HepG2 (cell line): ENCODE measurements around the gene ASTN2. TPM values are rescaled to one million over a fixed set of nuclear protein-coding genes. Genes with fewer than 3 reads are reported as not detected.

Experiments used
- SIN3A ChIP-seq: IDR thresholded peaks from 2 replicates; pipeline ENCODE4 v1.6.1; 2011; ENCODE audit warnings: low read depth, mild to moderate bottlenecking, control low read depth, low read length, borderline replicate concordance
- ZKSCAN1 ChIP-seq: fragments of 150-350 bp; IDR thresholded peaks from 2 replicates; pipeline ENCODE4 v1.6.1; 2014; ENCODE audit warnings: low read length
- ZNF225 ChIP-seq: sonication (generic); formaldehyde crosslinking; IDR thresholded peaks from 2 replicates; pipeline ENCODE4 v1.4.0; 2020; ENCODE audit warnings: mild to moderate bottlenecking, missing genetic modification reagents
- ZNF512B ChIP-seq: sonication (generic); formaldehyde crosslinking; IDR thresholded peaks from 2 replicates; pipeline ENCODE4 v1.5.1; 2020; ENCODE audit warnings: missing genetic modification reagents, mild to moderate bottlenecking, borderline replicate concordance
- ZNF574 ChIP-seq: sonication (generic); formaldehyde crosslinking; IDR thresholded peaks from 2 replicates; pipeline ENCODE4 v1.4.0; 2020; ENCODE audit warnings: missing genetic modification reagents
- ZNF792 ChIP-seq: IDR thresholded peaks from 2 replicates; pipeline ENCODE4 v1.6.1; 2016
- polyA plus RNA-seq, 8 experiments: library from polyadenylated mRNA; depleted of rRNA in 3 of 8; stranded (reverse) in 7 of 8; unstranded in 1 of 8; fragments of >200 nt; fragmentation: Illumina TruSeq in 4 of 8; extraction: Trizol in 4 of 8; gene quantifications; 2 replicates each; pipeline versions ENCODE4 v1.2.1 to v1.2.3, GENCODE V29; 2011 to 2016; ENCODE audit warnings: low read depth in 4 of 8, missing spikeins in 1 of 8, mixed read lengths in 1 of 8; ENCODE audit not compliant: insufficient read depth in 1 of 8
- total RNA-seq, 5 experiments: library from RNA; depleted of rRNA; stranded (reverse); fragments of >200 nt; fragmentation: Illumina TruSeq; extraction: Trizol; gene quantifications; 2 replicates each; pipeline ENCODE4 v1.2.3, GENCODE V29; 2016; ENCODE audit warnings: low read depth in 1 of 5
- TF ChIP-seq, protein P1 (sequence below): sonication (generic); formaldehyde crosslinking; IDR thresholded peaks from 2 replicates; pipeline ENCODE4 v1.4.0; 2020; ENCODE audit warnings: missing genetic modification reagents, borderline replicate concordance
- TF ChIP-seq, protein P2 (sequence below): sonication (generic); formaldehyde crosslinking; IDR thresholded peaks from 2 replicates; pipeline ENCODE4 v1.5.0; 2020; ENCODE audit warnings: mild to moderate bottlenecking, missing genetic modification reagents, borderline replicate concordance
- TF ChIP-seq, protein P3 (sequence below): sonication (generic); formaldehyde crosslinking; IDR thresholded peaks from 2 replicates; pipeline ENCODE4 v1.4.0; 2020; ENCODE audit warnings: mild to moderate bottlenecking, missing genetic modification reagents, borderline replicate concordance

Gene ASTN2
- total and polyA plus RNA-seq, 2 of the 13 experiments (the other 11 are each of a cell fraction or from before 2014, with no cell fraction given), result 5.2 to 13.5 TPM

DNA sequence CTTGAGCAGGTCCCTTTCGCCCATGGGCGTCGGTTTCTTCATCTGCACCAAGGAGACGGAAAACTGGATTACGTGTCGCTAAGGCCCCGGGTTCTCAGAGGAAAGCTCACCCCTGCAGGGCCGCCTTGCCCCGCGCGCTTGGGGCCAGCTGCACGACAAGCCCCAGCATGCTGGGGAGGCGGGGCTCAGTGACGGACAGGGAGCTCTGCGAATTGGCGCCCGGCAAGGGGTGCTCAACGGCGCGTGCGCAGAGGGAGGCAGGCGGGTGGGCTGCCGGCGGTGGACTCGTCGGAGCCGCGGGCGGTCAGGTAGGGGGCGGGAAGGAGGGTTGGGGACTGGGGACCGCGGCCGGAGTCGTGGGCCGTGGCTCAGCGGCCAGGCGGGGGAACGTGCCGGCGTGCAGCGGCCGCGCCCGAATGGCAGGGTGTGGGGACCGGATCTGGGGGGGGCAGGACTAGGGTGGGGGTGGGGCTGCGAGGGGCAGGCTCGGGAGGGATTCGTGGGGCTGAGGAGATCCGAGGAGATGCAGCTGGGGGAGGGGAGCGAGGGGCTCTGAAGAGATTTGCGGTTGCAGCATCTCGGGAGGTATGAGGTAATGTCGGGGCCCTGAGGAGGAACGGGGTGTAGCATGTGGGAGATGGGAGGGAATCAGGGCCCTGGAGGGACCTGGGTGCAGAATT lies 727.6 kb downstream of the ASTN2 start, which contains the start of gene TRIM32 (continued):
- TF ChIP-seq ZNF574 (CRISPR knock-in tag) (no peak), ZNF792 (CRISPR knock-in tag) (peak; percentile 68), SIN3A (peak; percentile 57; the same call in 1 of the 2 replicates), ZNF225 (CRISPR knock-in tag) (no peak), ZKSCAN1 (no peak), ZNF512B (no peak)
- TF ChIP-seq, protein P1, sequence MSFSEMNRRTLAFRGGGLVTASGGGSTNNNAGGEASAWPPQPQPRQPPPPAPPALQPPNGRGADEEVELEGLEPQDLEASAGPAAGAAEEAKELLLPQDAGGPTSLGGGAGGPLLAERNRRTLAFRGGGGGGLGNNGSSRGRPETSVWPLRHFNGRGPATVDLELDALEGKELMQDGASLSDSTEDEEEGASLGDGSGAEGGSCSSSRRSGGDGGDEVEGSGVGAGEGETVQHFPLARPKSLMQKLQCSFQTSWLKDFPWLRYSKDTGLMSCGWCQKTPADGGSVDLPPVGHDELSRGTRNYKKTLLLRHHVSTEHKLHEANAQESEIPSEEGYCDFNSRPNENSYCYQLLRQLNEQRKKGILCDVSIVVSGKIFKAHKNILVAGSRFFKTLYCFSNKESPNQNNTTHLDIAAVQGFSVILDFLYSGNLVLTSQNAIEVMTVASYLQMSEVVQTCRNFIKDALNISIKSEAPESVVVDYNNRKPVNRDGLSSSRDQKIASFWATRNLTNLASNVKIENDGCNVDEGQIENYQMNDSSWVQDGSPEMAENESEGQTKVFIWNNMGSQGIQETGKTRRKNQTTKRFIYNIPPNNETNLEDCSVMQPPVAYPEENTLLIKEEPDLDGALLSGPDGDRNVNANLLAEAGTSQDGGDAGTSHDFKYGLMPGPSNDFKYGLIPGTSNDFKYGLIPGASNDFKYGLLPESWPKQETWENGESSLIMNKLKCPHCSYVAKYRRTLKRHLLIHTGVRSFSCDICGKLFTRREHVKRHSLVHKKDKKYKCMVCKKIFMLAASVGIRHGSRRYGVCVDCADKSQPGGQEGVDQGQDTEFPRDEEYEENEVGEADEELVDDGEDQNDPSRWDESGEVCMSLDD (CRISPR knock-in tag), result no peak
- TF ChIP-seq, protein P2, sequence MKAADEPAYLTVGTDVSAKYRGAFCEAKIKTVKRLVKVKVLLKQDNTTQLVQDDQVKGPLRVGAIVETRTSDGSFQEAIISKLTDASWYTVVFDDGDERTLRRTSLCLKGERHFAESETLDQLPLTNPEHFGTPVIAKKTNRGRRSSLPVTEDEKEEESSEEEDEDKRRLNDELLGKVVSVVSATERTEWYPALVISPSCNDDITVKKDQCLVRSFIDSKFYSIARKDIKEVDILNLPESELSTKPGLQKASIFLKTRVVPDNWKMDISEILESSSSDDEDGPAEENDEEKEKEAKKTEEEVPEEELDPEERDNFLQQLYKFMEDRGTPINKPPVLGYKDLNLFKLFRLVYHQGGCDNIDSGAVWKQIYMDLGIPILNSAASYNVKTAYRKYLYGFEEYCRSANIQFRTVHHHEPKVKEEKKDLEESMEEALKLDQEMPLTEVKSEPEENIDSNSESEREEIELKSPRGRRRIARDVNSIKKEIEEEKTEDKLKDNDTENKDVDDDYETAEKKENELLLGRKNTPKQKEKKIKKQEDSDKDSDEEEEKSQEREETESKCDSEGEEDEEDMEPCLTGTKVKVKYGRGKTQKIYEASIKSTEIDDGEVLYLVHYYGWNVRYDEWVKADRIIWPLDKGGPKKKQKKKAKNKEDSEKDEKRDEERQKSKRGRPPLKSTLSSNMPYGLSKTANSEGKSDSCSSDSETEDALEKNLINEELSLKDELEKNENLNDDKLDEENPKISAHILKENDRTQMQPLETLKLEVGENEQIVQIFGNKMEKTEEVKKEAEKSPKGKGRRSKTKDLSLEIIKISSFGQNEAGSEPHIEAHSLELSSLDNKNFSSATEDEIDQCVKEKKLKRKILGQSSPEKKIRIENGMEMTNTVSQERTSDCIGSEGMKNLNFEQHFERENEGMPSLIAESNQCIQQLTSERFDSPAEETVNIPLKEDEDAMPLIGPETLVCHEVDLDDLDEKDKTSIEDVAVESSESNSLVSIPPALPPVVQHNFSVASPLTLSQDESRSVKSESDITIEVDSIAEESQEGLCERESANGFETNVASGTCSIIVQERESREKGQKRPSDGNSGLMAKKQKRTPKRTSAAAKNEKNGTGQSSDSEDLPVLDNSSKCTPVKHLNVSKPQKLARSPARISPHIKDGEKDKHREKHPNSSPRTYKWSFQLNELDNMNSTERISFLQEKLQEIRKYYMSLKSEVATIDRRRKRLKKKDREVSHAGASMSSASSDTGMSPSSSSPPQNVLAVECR (CRISPR knock-in tag), result peak; percentile 72; the same call in 1 of the 2 replicates
- TF ChIP-seq, protein P3, sequence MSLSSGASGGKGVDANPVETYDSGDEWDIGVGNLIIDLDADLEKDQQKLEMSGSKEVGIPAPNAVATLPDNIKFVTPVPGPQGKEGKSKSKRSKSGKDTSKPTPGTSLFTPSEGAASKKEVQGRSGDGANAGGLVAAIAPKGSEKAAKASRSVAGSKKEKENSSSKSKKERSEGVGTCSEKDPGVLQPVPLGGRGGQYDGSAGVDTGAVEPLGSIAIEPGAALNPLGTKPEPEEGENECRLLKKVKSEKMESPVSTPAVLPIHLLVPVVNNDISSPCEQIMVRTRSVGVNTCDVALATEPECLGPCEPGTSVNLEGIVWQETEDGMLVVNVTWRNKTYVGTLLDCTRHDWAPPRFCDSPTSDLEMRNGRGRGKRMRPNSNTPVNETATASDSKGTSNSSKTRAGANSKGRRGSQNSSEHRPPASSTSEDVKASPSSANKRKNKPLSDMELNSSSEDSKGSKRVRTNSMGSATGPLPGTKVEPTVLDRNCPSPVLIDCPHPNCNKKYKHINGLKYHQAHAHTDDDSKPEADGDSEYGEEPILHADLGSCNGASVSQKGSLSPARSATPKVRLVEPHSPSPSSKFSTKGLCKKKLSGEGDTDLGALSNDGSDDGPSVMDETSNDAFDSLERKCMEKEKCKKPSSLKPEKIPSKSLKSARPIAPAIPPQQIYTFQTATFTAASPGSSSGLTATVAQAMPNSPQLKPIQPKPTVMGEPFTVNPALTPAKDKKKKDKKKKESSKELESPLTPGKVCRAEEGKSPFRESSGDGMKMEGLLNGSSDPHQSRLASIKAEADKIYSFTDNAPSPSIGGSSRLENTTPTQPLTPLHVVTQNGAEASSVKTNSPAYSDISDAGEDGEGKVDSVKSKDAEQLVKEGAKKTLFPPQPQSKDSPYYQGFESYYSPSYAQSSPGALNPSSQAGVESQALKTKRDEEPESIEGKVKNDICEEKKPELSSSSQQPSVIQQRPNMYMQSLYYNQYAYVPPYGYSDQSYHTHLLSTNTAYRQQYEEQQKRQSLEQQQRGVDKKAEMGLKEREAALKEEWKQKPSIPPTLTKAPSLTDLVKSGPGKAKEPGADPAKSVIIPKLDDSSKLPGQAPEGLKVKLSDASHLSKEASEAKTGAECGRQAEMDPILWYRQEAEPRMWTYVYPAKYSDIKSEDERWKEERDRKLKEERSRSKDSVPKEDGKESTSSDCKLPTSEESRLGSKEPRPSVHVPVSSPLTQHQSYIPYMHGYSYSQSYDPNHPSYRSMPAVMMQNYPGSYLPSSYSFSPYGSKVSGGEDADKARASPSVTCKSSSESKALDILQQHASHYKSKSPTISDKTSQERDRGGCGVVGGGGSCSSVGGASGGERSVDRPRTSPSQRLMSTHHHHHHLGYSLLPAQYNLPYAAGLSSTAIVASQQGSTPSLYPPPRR (CRISPR knock-in tag), result 0 out of 2 replicates have a peak, but pooled peaks have one; percentile 18
